IMR-90 (cell line): Measurements from ENCODE around the gene NMUR2. TPM values are rescaled to one million over a fixed set of nuclear protein-coding genes. Genes with fewer than 3 reads are reported as not detected.

Experiments used
- ATAC-seq: fragments of 200-7000 bp; cut with Tn5 transposase; 2 replicates; pipeline ENCODE4 v1.9.1; 2020; ENCODE audit warnings: low read depth, mild to moderate bottlenecking, moderate library complexity
- BruUV-seq: library from RNA; stranded (reverse); fragments of 400-500 nt; replicated peaks from 2 replicates; lab custom pipeline; 2021; lab: Mats Ljungman, UMichigan
- CTCF ChIA-PET: fragments of 300-600 bp; formaldehyde crosslinking; extraction: SDS; loops from one replicate; lab custom pipeline; 2021; ENCODE audit warnings: antibody characterized with exemption; lab: Yijun Ruan, JAX
- POLR2A ChIA-PET: fragments of 300-600 bp; sonication (Branson Sonifier 250); formaldehyde crosslinking; loops from one replicate; lab custom pipeline; 2022; ENCODE audit warnings: antibody characterized with exemption; ENCODE audit not compliant: unreplicated experiment; lab: Charles Lee
- DNase-seq: peaks from one replicate; pipeline ENCODE4 v3.0.0; 2013
- H2AFZ ChIP-seq: replicated peaks from 2 replicates; pipeline ENCODE3; 2013; ENCODE audit warnings: low read length, mild to moderate bottlenecking; ENCODE audit not compliant: poor library complexity
- H2AK5ac ChIP-seq: 2 replicates; pipeline ENCODE4 v1.6.1; 2013; ENCODE audit warnings: low read depth, low read length, inconsistent platforms
- H2AK9ac ChIP-seq: replicated peaks from 2 replicates; pipeline ENCODE3; 2013; ENCODE audit warnings: mild to moderate bottlenecking, low read depth, low read length, moderate library complexity; ENCODE audit not compliant: poor library complexity
- H2BK120ac ChIP-seq: 2 replicates; pipeline ENCODE4 v1.6.1; 2013; ENCODE audit warnings: low read depth, low read length, inconsistent platforms
- H2BK15ac ChIP-seq: 3 replicates; pipeline ENCODE4 v1.6.1; 2013; ENCODE audit warnings: low read depth, low read length, inconsistent platforms
- H2BK20ac ChIP-seq: 2 replicates; pipeline ENCODE4 v1.6.1; 2013; ENCODE audit warnings: low read depth, mild to moderate bottlenecking, inconsistent platforms, low read length, moderate library complexity
- H2BK5ac ChIP-seq: 2 replicates; pipeline ENCODE4 v1.6.1; 2013; ENCODE audit warnings: mild to moderate bottlenecking, low read depth, low read length, inconsistent platforms; ENCODE audit not compliant: poor library complexity, severe bottlenecking
- H3K14ac ChIP-seq: replicated peaks from 2 replicates; pipeline ENCODE4 v1.6.1; 2013; ENCODE audit warnings: low read depth, low read length, inconsistent platforms
- H3K18ac ChIP-seq: 2 replicates; pipeline ENCODE4 v1.6.1; 2013; ENCODE audit warnings: low read depth, low read length, control low read depth
- H3K23ac ChIP-seq: 2 replicates; pipeline ENCODE4 v1.6.1; 2013; ENCODE audit warnings: low read depth, low read length, inconsistent platforms
- H3K27ac ChIP-seq: 2 replicates; pipeline ENCODE4 v1.5.1; 2013; ENCODE audit warnings: mild to moderate bottlenecking, control low read depth, low read length; ENCODE audit not compliant: insufficient read depth
- H3K27me3 ChIP-seq: 2 replicates; pipeline ENCODE4 v1.6.1; 2013; ENCODE audit warnings: low read length; ENCODE audit not compliant: control insufficient read depth, insufficient read depth
- H3K36me3 ChIP-seq: 2 replicates; pipeline ENCODE4 v1.6.1; 2013; ENCODE audit warnings: low read length, mixed read lengths; ENCODE audit not compliant: control insufficient read depth, insufficient read depth
- H3K4ac ChIP-seq: 2 replicates; pipeline ENCODE4 v1.6.1; 2013; ENCODE audit warnings: low read depth, low read length, inconsistent platforms
- H3K4me1 ChIP-seq: 2 replicates; pipeline ENCODE4 v1.6.1; 2013; ENCODE audit warnings: low read length, mixed read lengths; ENCODE audit not compliant: control insufficient read depth, insufficient read depth
- H3K4me2 ChIP-seq: 2 replicates; pipeline ENCODE4 v1.6.1; 2013; ENCODE audit warnings: low read depth, mild to moderate bottlenecking, control low read depth, low read length, moderate library complexity
- H3K4me3 ChIP-seq: 2 replicates; pipeline ENCODE4 v1.5.1; 2013; ENCODE audit warnings: low read depth, mild to moderate bottlenecking, control low read depth, low read length, moderate library complexity; ENCODE audit not compliant: insufficient read depth
- H3K56ac ChIP-seq: 2 replicates; pipeline ENCODE4 v1.6.1; 2013; ENCODE audit warnings: low read length, inconsistent platforms; ENCODE audit not compliant: insufficient read depth; ENCODE audit errors: extremely low read depth
- H3K79me1 ChIP-seq, 2 experiments: 2 replicates each; pipeline ENCODE4 v1.6.1; 2013; ENCODE audit warnings: low read length in 2 of 2, inconsistent platforms in 1 of 2, low read depth in 1 of 2
- H3K9ac ChIP-seq: 2 replicates; pipeline ENCODE4 v1.6.1; 2013; ENCODE audit warnings: low read depth, low read length, control low read depth
- H3K9me1 ChIP-seq: 2 replicates; pipeline ENCODE4 v1.6.1; 2013; ENCODE audit warnings: low read length, inconsistent platforms; ENCODE audit not compliant: insufficient read depth
- H3K9me3 ChIP-seq: 2 replicates; pipeline ENCODE4 v1.6.1; 2013; ENCODE audit warnings: low read length; ENCODE audit not compliant: control insufficient read depth, insufficient read depth
- H4K20me1 ChIP-seq: 2 replicates; pipeline ENCODE4 v1.6.1; 2013; ENCODE audit warnings: low read length, inconsistent platforms; ENCODE audit not compliant: insufficient read depth
- H4K5ac ChIP-seq: 2 replicates; pipeline ENCODE4 v1.6.1; 2013; ENCODE audit warnings: mild to moderate bottlenecking, low read depth, low read length, control low read depth
- H4K8ac ChIP-seq, 2 experiments: 2 replicates each; pipeline ENCODE4 v1.6.1; 2013; ENCODE audit warnings: low read depth in 2 of 2, low read length in 2 of 2, control low read depth in 1 of 2, inconsistent platforms in 1 of 2
- H4K91ac ChIP-seq: 2 replicates; pipeline ENCODE4 v1.6.1; 2013; ENCODE audit warnings: low read depth, low read length, inconsistent platforms; ENCODE audit not compliant: insufficient read depth
- CEBPB ChIP-seq: IDR thresholded peaks from 2 replicates; pipeline ENCODE4 v1.6.1; 2012; ENCODE audit warnings: low read depth, low read length, improper control_type of control experiment
- CHD1 ChIP-seq: IDR thresholded peaks from 2 replicates; pipeline ENCODE4 v1.6.1; 2012; ENCODE audit warnings: low read depth, low read length, improper control_type of control experiment
- CTCF ChIP-seq: conservative IDR thresholded peaks from 2 replicates; pipeline ENCODE4 v1.5.1; 2012; ENCODE audit warnings: mild to moderate bottlenecking, low read depth, low read length, improper control_type of control experiment
- MAFK ChIP-seq: IDR thresholded peaks from 2 replicates; pipeline ENCODE4 v1.6.1; 2012; ENCODE audit warnings: low read depth, low read length, improper control_type of control experiment
- NFE2L2 ChIP-seq: fragments of 150-350 bp; IDR thresholded peaks from 2 replicates; pipeline ENCODE4 v1.6.1; 2016; ENCODE audit warnings: low read depth, mild to moderate bottlenecking, low read length
- RFX5 ChIP-seq: IDR thresholded peaks from 2 replicates; pipeline ENCODE4 v1.8.0; 2012; ENCODE audit warnings: low read depth, mild to moderate bottlenecking, low read length, moderate library complexity
- SMC3 ChIP-seq: fragments of 150-350 bp; IDR thresholded peaks from 2 replicates; pipeline ENCODE4 v1.6.1; 2016; ENCODE audit warnings: low read depth, mild to moderate bottlenecking, antibody characterized with exemption, low read length, moderate library complexity
- USF2 ChIP-seq: fragments of 150-350 bp; IDR thresholded peaks from 2 replicates; pipeline ENCODE4 v1.6.1; 2017; ENCODE audit warnings: mild to moderate bottlenecking, antibody characterized with exemption, low read length, low read depth
- WGBS, 2 experiments: methylation state at CpG; one replicate each; pipeline versions ENCODE4 v1.1.5 to v1.1.7; 2013; ENCODE audit warnings: missing lambda C conversion rate in 2 of 2; ENCODE audit not compliant: insufficient read length in 1 of 2; ENCODE audit errors: extremely low coverage in 2 of 2; 5-methylcytosine and 5-hydroxymethylcytosine counted together
- dilution Hi-C: fragments of 300-500 bp; cut with HindIII; formaldehyde crosslinking; loops from one replicate; pipeline ENCODE4 v1.14.3; 2018; ENCODE audit warnings: low sequenced_read_pairs; ENCODE audit not compliant: unreplicated experiment
- in situ Hi-C: fragments of 300-500 bp; cut with MboI; formaldehyde crosslinking; loops from 3 replicates; pipeline ENCODE4 v1.14.3; 2019; ENCODE audit warnings: low sequenced_read_pairs, inconsistent platforms, mixed read lengths
- intact Hi-C: fragments of 100-400 bp; cut with micrococcal nuclease; formaldehyde crosslinking; loops from 2 replicates; pipeline ENCODE4 v1.10.0; 2022
- polyA plus RNA-seq, 3 experiments: library from polyadenylated mRNA; depleted of rRNA; stranded (reverse); fragments of >200 nt; gene quantifications; 2 replicates each; pipeline ENCODE4 v1.2.3, GENCODE V29; 2012; ENCODE audit warnings: low replicate concordance in 1 of 3
- total RNA-seq: library from RNA; depleted of rRNA; stranded (reverse); fragments of >200 nt; gene quantifications from 2 replicates; pipeline ENCODE4 v1.2.3, GENCODE V29; 2012

Gene NMUR2
- total and polyA plus RNA-seq, 2 of the 4 experiments (the other 2 are of a cell fraction): not detected

GRCh38 chr5:152367554-152367953 is 37.5 kb downstream of the NMUR2 start:
- Histone ChIP-seq H3K56ac (no peak overlapping the region), H2AK5ac (no peak overlapping the region), H3K18ac (no peak overlapping the region), H3K4me3 (no peak overlapping the region), H4K5ac (no peak overlapping the region), H3K14ac (no peak overlapping the region), H2BK20ac (no peak overlapping the region), H4K8ac (no peak overlapping the region), H2BK5ac (no peak overlapping the region), H2BK120ac (no peak overlapping the region), H3K27me3 (no peaks in the 10 kb centered on the region), H4K91ac (no peak overlapping the region), H3K27ac (no peak overlapping the region), H3K79me1 (no peaks in the 10 kb centered on the region), H3K36me3 (no peaks in the 10 kb centered on the region), H3K23ac (no peak overlapping the region), H2AK9ac (no peak overlapping the region), H3K9me1 (no peaks in the 10 kb centered on the region), H4K20me1 (no peaks in the 10 kb centered on the region), H3K4me1 (no peaks in the 10 kb centered on the region), H3K9ac (no peak overlapping the region), H2AFZ (no peak overlapping the region), H3K4ac (no peak overlapping the region), H3K4me2 (no peak overlapping the region), H2BK15ac (no peak overlapping the region), H3K9me3 (no peaks in the 10 kb centered on the region; the same call in 1 of the 2 replicates)
- DNase-seq (no peak), ATAC-seq (no peak)
- no peak for TF ChIP-seq NFE2L2
- no peak for TF ChIP-seq MAFK
- no peak for TF ChIP-seq USF2
- no peak for TF ChIP-seq RFX5
- TF ChIP-seq CHD1: no peak
- TF ChIP-seq CEBPB: no peak
- TF ChIP-seq CTCF: no peak
- TF ChIP-seq SMC3: no peak
- BruUV-seq: no TSS peak
- dilution Hi-C loops (no loop called here), in situ Hi-C loops (no loop called here), intact Hi-C loops (no loop called here)
- CTCF ChIA-PET: no interaction called here
- 0% methylated on average over 1 of the region's 3 CpGs; no CpG with 5 or more reads in 1 of the 2 experiments for WGBS, 2 experiments
- POLR2A ChIA-PET: no interaction called here
